OCI-LY7 (cell line): Measurements from ENCODE around the gene CHRDL1. TPM values are rescaled to one million over a fixed set of nuclear protein-coding genes. Genes with fewer than 3 reads are reported as not detected.

Experiments
- BruUV-seq: library from RNA; stranded (reverse); fragments of 400-500 nt; replicated peaks from 2 replicates; lab custom pipeline; 2021; lab: Mats Ljungman, UMichigan
- CTCF ChIA-PET: fragments of 300-600 bp; sonication (Branson Sonifier 250); formaldehyde crosslinking; loops from one replicate; lab custom pipeline; 2022; ENCODE audit warnings: antibody characterized with exemption; ENCODE audit not compliant: unreplicated experiment; lab: Charles Lee
- POLR2A ChIA-PET: fragments of 300-600 bp; sonication (Branson Sonifier 250); formaldehyde crosslinking; loops from one replicate; lab custom pipeline; 2022; ENCODE audit warnings: antibody characterized with exemption; lab: Charles Lee
- DNase-seq: peaks from one replicate; pipeline ENCODE4 v3.0.0-alpha.2; 2015; ENCODE audit warnings: low spot score
- H2AFZ ChIP-seq: fragments of 200-600 bp; sonication (generic), shearing (Covaris generic); 2 replicates; pipeline ENCODE4 v1.6.1; 2014; ENCODE audit warnings: mild to moderate bottlenecking, antibody characterized with exemption, low read length, moderate library complexity
- H3K27ac ChIP-seq: fragments of 200-600 bp; sonication (generic); 2 replicates; pipeline ENCODE4 v1.5.1; 2014; ENCODE audit warnings: mixed run types, low read depth, mild to moderate bottlenecking, moderate library complexity, low read length, inconsistent platforms; ENCODE audit not compliant: poor library complexity, severe bottlenecking
- H3K36me3 ChIP-seq: fragments of 200-600 bp; sonication (generic); 2 replicates; pipeline ENCODE4 v1.6.1; 2014; ENCODE audit warnings: mild to moderate bottlenecking, antibody characterized with exemption, low read length, moderate library complexity, mixed read lengths; ENCODE audit not compliant: insufficient read depth
- H3K4me1 ChIP-seq: fragments of 200-600 bp; sonication (generic); 2 replicates; pipeline ENCODE4 v1.5.1; 2014; ENCODE audit warnings: mild to moderate bottlenecking, low read length; ENCODE audit not compliant: insufficient read depth, poor library complexity, severe bottlenecking
- H3K4me2 ChIP-seq: fragments of 200-600 bp; sonication (generic); 2 replicates; pipeline ENCODE4 v1.6.1; 2014; ENCODE audit warnings: mild to moderate bottlenecking, low read length
- H3K4me3 ChIP-seq: fragments of 200-600 bp; sonication (generic); 2 replicates; pipeline ENCODE4 v1.5.1; 2014; ENCODE audit warnings: mild to moderate bottlenecking, low read depth, low read length; ENCODE audit not compliant: poor library complexity, severe bottlenecking
- H3K79me2 ChIP-seq: fragments of 200-600 bp; sonication (generic); 2 replicates; pipeline ENCODE4 v1.6.1; 2016; ENCODE audit warnings: low read depth, mild to moderate bottlenecking, low read length, moderate library complexity, mixed read lengths; ENCODE audit not compliant: insufficient read depth
- H3K9me2 ChIP-seq: fragments of 200-600 bp; sonication (generic); 2 replicates; pipeline ENCODE4 v1.6.1; 2016; ENCODE audit warnings: mild to moderate bottlenecking, low read length, mixed read lengths; ENCODE audit not compliant: insufficient read depth
- H3K9me3 ChIP-seq: fragments of 200-600 bp; sonication (generic); 2 replicates; pipeline ENCODE4 v1.6.1; 2014; ENCODE audit warnings: mild to moderate bottlenecking, mixed run types, low read length, mixed read lengths
- H4K20me1 ChIP-seq: fragments of 200-600 bp; sonication (generic); 2 replicates; pipeline ENCODE4 v1.6.1; 2014; ENCODE audit warnings: mild to moderate bottlenecking, antibody characterized with exemption, low read length, moderate library complexity, mixed read lengths; ENCODE audit not compliant: insufficient read depth
- CTCF ChIP-seq: fragments of 200-600 bp; sonication (generic); conservative IDR thresholded peaks from 2 replicates; pipeline ENCODE4 v1.5.1; 2014; ENCODE audit warnings: mild to moderate bottlenecking, antibody characterized with exemption, low read length, moderate library complexity, mixed read lengths
- EZH2phosphoT487 ChIP-seq: fragments of 200-600 bp; sonication (generic); IDR thresholded peaks from 2 replicates; pipeline ENCODE4 v1.6.1; 2018; ENCODE audit warnings: low read depth, borderline replicate concordance, mild to moderate bottlenecking, mixed run types, antibody characterized with exemption, low read length, moderate library complexity, mixed read lengths
- intact Hi-C: fragments of 100-400 bp; cut with micrococcal nuclease; formaldehyde crosslinking; loops from one replicate; pipeline ENCODE4 v1.10.0; 2022; ENCODE audit not compliant: unreplicated experiment
- total RNA-seq, 2 experiments: library from RNA; depleted of rRNA in 1 of 2; stranded (reverse); fragments of >200 nt in 1 of 2; shearing (Covaris generic) in 1 of 2; gene quantifications; 2 replicates each; pipeline ENCODE4 v1.2.3, GENCODE V29; 2014 to 2022

The CHRDL1 gene
- total RNA-seq, 2 experiments from 2014 or later: not detected

GRCh38 chrX:110646386-110646785, 149.2 kb downstream of the CHRDL1 start:
- DNase-seq: no peak
- Histone ChIP-seq H3K36me3 (no peaks in the 10 kb centered on the region), H3K9me3 (no peaks in the 10 kb centered on the region), H4K20me1 (no peaks in the 10 kb centered on the region), H3K4me1 (no peaks in the 10 kb centered on the region), H3K9me2 (no peaks in the 10 kb centered on the region), H3K27ac (no peak overlapping the region), H3K4me2 (no peak overlapping the region), H3K79me2 (no peaks in the 10 kb centered on the region), H3K4me3 (no peak overlapping the region), H2AFZ (no peak overlapping the region)
- no TSS peak for BruUV-seq
- intact Hi-C loops: no loop called here
- TF ChIP-seq EZH2phosphoT487 (no peak), CTCF (no peak)
- ChIA-PET POLR2A (no interaction called here), CTCF (no interaction called here)
